ENCODE data around the gene HLCS. TPM values are rescaled to one million over a fixed set of nuclear protein-coding genes. Genes with fewer than 3 reads are reported as not detected.

Gene HLCS
- total and polyA plus RNA-seq, 2 experiments from 2014 or later = 10.6 to 30.4 TPM

- Histone ChIP-seq H3K27me3 (no peaks in the 10 kb centered on the region), H4K20me1 (ENCODE audit: insufficient read depth, poor library complexity, severe bottlenecking) (no peaks in the 10 kb centered on the region), H3K79me2 (no peaks in the 10 kb centered on the region), H3K9me3 (ENCODE audit: low read depth) (no peaks in the 10 kb centered on the region), H3K9me2 (replicated peaks; ENCODE audit: insufficient read depth) (no peaks in the 10 kb centered on the region), H2AFZ (no peak overlapping the region), H3K4me2 (no peak overlapping the region), H3K4me1 (ENCODE audit: insufficient read depth) (no peaks in the 10 kb centered on the region), H3K36me3 (replicated peaks; ENCODE audit: insufficient read depth, low read depth) (no peaks in the 10 kb centered on the region), H3K27ac (no peak overlapping the region), H3K4me3 (no peak overlapping the region)
- TF ChIP-seq EZH2 (IDR thresholded peaks at IDR 0.05; ENCODE audit: borderline replicate concordance) (no peak), EZH2phosphoT487 (IDR thresholded peaks at IDR 0.05; ENCODE audit: low read depth, severe bottlenecking, unreplicated experiment) (no peak), CTCF (IDR thresholded peaks at IDR 0.05; ENCODE audit: poor library complexity) (no peak)
- no peak for DNase-seq (ENCODE audit: low spot score)
- WGBS (ENCODE audit: low lambda C conversion rate, missing lambda C conversion rate) = 57% methylated on average over 8 of the region's 8 CpGs
Observed at GRCh38 chr21:36830100-36830499, 136.4 kb downstream of the HLCS start.

GRCh38 chr21:36828891-36829515, 137.5 kb downstream of the HLCS start:
- no peaks in the 10 kb centered on the region for H3K9me2 ChIP-seq (replicated peaks; ENCODE audit: insufficient read depth)
- no peak for DNase-seq (ENCODE audit: low spot score)
- TF ChIP-seq CTCF (IDR thresholded peaks at IDR 0.05; ENCODE audit: poor library complexity) = no peak
- TF ChIP-seq EZH2phosphoT487 (IDR thresholded peaks at IDR 0.05; ENCODE audit: low read depth, severe bottlenecking, unreplicated experiment) = no peak
- no peak for TF ChIP-seq EZH2 (IDR thresholded peaks at IDR 0.05; ENCODE audit: borderline replicate concordance)
- H3K27me3 ChIP-seq = no peaks in the 10 kb centered on the region
- no peaks in the 10 kb centered on the region for H3K9me3 ChIP-seq (ENCODE audit: low read depth)
- no peak overlapping the region for H3K4me2 ChIP-seq
- H3K36me3 ChIP-seq (replicated peaks; ENCODE audit: insufficient read depth, low read depth) = no peaks in the 10 kb centered on the region
- H3K79me2 ChIP-seq = no peaks in the 10 kb centered on the region
- H2AFZ ChIP-seq = no peak overlapping the region
- no peak overlapping the region for H3K27ac ChIP-seq
- no peaks in the 10 kb centered on the region for H3K4me1 ChIP-seq (ENCODE audit: insufficient read depth)
- no peaks in the 10 kb centered on the region for H4K20me1 ChIP-seq (ENCODE audit: insufficient read depth, poor library complexity, severe bottlenecking)
- WGBS (ENCODE audit: low lambda C conversion rate, missing lambda C conversion rate) = 77% methylated on average over 4 of the region's 4 CpGs
- no peak overlapping the region for H3K4me3 ChIP-seq

- Histone ChIP-seq H3K4me2 (no peak overlapping the region), H3K79me2 (no peaks in the 10 kb centered on the region), H3K9me2 (replicated peaks; ENCODE audit: insufficient read depth) (no peaks in the 10 kb centered on the region), H2AFZ (no peak overlapping the region), H3K36me3 (replicated peaks; ENCODE audit: insufficient read depth, low read depth) (no peaks in the 10 kb centered on the region), H3K4me3 (no peak overlapping the region), H3K27me3 (no peaks in the 10 kb centered on the region), H3K27ac (no peak overlapping the region), H3K9me3 (ENCODE audit: low read depth) (no peaks in the 10 kb centered on the region), H3K4me1 (ENCODE audit: insufficient read depth) (no peaks in the 10 kb centered on the region), H4K20me1 (ENCODE audit: insufficient read depth, poor library complexity, severe bottlenecking) (no peaks in the 10 kb centered on the region)
- TF ChIP-seq CTCF (IDR thresholded peaks at IDR 0.05; ENCODE audit: poor library complexity) (no peak), EZH2 (IDR thresholded peaks at IDR 0.05; ENCODE audit: borderline replicate concordance) (no peak), EZH2phosphoT487 (IDR thresholded peaks at IDR 0.05; ENCODE audit: low read depth, severe bottlenecking, unreplicated experiment) (no peak)
- no peak for DNase-seq (ENCODE audit: low spot score)
- WGBS (ENCODE audit: low lambda C conversion rate, missing lambda C conversion rate) = 95% methylated on average over 3 of the region's 3 CpGs
Observed at GRCh38 chr21:36828208-36828607, 138.3 kb downstream of the HLCS start.
